Left lobe of liver (tissue), 2 donors: ENCODE results near the gene NCAPG2. TPM values are rescaled to one million over a fixed set of nuclear protein-coding genes. Genes with fewer than 3 reads are reported as not detected.
A peak's percentile ranks its signal among the peaks of the same experiment; 100 is the strongest.
"Not testable (repeated sequence)": the region's sequence is repeated elsewhere in the genome, so short reads cannot be mapped to it uniquely, and the experiment has no call there.

Experiments
- ATAC-seq: fragments of 200-7000 bp; cut with Tn5 transposase; one replicate; pipeline ENCODE4 v1.9.1; 2020; ENCODE audit warnings: mild to moderate bottlenecking, moderate library complexity
- DNase-seq: peaks from one replicate; pipeline ENCODE4 v3.0.0-alpha.2; 2020; ENCODE audit warnings: low spot score
- total RNA-seq: library from RNA; stranded (reverse); gene quantifications from one replicate; pipeline ENCODE4 v1.2.1, GENCODE V29; 2021
- donor health status: DM: no; HTN: no; CAD: no; lungs with moderate emphysema.
- donor health status: DM: no; HTN: yes; CAD: no.

Gene NCAPG2
- total RNA-seq, 1 donor from 2014 or later: 4.0 TPM

- no peak for DNase-seq
- ATAC-seq: no peak
These were observed 2.3 kb upstream of the NCAPG2 start for GRCh38 chr7:158706710-158707590.

DNA sequence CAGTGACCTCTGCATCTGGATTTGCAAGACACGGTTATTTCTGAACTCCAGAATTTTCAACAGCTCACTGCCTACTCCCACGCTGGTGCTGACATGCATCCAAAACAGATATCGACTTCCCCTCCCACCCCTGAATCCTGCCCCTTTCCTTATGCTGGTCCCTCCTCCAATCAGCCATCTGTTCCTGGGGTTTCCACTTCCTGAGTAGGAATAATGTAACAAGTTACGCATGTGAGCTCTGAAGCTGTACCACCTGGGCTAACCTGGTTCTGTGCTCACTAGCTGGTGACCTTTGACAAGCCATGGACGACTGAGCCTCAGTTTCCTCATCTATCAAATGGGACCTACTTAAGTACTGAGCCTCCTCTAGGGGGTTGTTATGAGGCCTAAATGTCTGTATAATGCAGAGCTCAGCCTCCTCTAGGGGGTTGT, 1.7 kb upstream of the NCAPG2 start:
- DNase-seq (no peak), ATAC-seq (no peak)

GRCh38 chr7:158705234-158705850, 738 bp upstream of the NCAPG2 start:
- no peak for ATAC-seq

DNA sequence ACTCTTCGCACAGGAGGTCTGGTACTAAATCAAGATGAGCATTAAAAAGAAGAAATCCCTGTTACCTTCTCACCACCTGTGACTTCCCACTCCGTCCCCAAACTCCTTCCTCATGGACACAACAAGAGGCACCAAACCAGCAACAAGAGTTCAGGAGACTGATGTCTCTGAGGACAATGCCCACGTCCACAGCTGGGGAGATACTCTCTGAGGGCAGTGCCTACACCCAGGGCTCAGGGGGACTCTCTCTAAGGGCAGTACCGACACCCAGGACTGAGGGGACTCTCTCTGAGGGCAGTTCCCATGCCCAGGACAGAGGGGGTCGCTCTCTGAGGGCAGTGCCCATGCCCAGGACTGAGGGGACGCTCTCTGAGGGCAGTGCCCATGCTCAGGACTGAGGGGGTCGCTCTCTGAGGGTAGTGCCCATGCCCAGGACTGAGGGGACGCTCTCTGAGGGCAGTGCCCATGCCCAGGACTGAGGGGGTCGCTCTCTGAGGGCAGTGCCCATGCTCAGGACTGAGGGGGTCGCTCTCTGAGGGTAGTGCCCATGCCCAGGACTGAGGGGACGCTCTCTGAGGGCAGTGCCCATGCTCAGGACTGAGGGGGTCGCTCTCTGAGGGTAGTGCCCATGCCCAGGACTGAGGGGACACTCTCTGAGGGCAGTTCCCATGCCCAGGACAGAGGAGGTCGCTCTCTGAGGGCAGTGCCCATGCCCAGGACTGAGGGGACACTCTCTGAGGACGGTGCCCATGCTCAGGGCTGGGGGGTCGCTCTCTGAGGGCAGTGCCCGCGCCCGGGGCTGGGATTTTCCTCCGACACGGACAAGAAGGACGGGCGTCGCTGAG, 703 bp downstream of the NCAPG2 start:
- ATAC-seq, DNase-seq: not testable (repeated sequence)

More at GRCh38 chr7:158705234-158705850, 738 bp upstream of the NCAPG2 start:
- no peak for DNase-seq

GRCh38 chr7:158702944-158703343, 1.7 kb downstream of the NCAPG2 start:
- no peak for DNase-seq

DNA sequence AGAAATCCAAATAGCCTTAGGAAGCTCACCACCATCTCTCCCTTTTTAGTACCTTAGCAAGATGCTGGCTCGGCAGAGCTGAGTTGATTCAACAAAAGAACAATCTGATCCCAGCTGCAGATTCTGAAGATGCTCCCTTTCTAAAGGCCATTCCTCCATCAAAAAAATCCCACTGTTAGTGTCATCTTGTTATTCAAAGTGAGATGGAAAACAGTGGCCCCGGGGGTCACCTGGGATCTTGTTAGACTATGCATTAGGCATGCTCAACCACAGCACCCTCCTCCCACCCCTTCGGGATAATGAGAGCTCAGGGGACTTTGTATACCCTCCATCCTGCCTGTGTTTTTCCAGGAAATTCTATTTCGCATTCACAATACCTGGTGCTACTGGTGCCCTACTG, 2.4 kb downstream of the NCAPG2 start:
- DNase-seq (no peak), ATAC-seq (no peak)

More at GRCh38 chr7:158702944-158703343, 1.7 kb downstream of the NCAPG2 start:
- no peak for ATAC-seq

- ATAC-seq (no peak), DNase-seq (no peak)
These were observed 4.6 kb downstream of the NCAPG2 start for GRCh38 chr7:158700008-158700407.

DNA sequence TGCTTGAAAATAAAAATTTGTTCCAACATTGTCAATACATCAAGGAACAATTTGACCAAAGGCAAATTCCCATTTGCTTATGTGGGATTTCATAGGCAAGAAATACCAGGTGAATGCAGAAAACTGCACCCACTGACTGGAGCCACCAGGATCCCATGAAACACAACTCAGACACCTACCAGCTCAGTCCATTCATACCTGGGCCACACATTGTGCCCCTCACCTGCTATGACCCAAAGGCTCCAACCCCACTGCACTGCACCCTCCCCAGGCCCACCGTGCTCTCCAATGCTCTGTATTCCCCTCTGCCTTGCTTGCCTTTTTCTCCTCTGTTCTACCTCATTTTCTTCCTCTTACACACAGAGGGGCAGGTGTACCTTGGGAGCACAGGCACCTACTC, 5.3 kb downstream of the NCAPG2 start:
- no peak for ATAC-seq
- DNase-seq: no peak

DNA sequence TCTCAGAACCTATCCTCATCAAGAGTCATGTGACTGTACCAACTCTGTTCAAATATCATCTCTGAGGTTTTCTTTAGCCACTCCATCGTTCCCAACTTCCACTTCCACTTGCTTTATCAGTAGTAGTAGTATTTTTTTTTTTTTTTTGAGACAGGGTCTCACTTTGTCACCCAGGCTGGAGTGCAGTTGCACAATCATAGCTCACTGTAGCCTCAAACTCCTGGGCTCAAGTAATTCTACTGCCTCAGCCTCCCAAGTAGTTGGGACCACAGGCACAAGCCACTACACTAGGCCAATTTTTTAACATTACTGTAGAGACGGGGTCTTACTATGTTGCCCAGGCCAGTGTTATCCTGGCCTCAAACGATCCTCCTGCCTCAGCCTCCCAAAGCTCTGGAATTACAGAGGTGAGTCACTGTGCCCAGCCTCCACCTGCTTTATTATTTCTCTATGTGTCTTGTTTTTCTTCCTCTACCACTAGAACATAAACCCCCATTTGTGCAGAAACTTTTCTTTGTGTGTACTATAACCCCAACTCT, 5.9 kb downstream of the NCAPG2 start:
- no peak for ATAC-seq

GRCh38 chr7:158697597-158697996, 7.0 kb downstream of the NCAPG2 start:
- ATAC-seq, DNase-seq: not testable (repeated sequence)

More for the DNA sequence above, 5.9 kb downstream of the NCAPG2 start:
- no peak for DNase-seq

- ATAC-seq: peak; percentile 99
- DNase-seq: peak; percentile 58
These were observed 8.7 kb downstream of the NCAPG2 start for GRCh38 chr7:158695726-158696452.

GRCh38 chr7:158695056-158695455, 9.5 kb downstream of the NCAPG2 start:
- ATAC-seq (no peak), DNase-seq (no peak)

- DNase-seq: no peak
- ATAC-seq: no peak
These were observed 10.0 kb downstream of the NCAPG2 start for GRCh38 chr7:158694650-158695049.

- no peak for DNase-seq
- no peak for ATAC-seq
These were observed 15.1 kb downstream of the NCAPG2 start for GRCh38 chr7:158689488-158689887.

DNA sequence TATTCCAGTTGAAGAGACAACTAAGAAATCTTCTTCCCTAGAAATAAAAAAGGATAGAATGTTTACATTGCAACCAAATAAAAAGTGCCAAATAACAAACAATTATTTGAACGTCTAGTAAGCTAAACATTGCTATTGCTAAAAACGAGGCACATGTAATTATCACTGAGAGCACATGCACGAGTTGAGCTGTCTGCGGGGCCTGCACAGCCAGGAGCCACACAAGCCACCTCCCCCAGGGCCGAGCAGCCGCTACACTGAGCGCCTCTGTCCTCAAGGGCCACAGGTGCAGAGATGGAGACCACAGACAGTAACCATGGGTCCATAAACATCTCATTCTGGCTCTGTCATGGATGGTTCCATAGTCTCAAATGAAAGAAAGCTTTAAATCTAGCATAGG, 17.2 kb downstream of the NCAPG2 start:
- ATAC-seq: no peak
- no peak for DNase-seq

DNA sequence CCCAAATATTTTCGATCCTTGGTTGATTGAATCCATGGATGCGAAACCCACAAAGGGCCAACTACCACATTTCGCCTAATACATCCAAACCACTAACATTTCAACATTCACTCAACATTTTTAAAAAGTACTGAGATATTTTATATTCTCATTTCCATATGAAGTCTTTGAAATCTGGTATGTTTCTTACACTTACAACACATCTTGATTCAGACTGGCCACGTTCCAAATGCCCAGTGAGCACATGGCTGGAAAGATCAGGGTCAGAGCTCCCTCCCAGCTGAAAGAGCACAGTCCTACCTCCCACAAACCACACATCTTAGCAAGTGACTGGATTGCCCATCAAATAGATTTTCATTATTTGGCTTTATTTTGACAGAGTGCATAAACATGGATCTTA, 18.9 kb downstream of the NCAPG2 start:
- no peak for DNase-seq
- no peak for ATAC-seq

DNA sequence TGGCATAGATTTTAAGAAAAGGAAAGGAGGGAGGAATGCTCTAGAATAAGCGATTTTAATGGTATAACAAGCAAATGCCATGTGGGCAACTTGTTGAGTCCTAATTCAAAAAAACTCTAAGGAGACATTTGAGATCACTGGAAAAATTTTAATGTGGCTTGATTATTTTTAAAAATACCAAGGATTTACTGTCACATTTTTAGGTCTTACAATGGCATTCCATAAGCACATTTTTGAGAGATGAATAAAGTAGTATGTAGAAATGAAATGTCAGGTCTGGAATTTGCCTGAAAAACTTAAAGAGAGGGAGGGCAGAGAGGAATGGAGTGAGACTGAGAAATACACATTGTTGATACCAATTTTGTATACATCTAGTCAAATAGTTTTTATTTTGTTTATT, 20.3 kb downstream of the NCAPG2 start:
- DNase-seq (no peak), ATAC-seq (no peak)

GRCh38 chr7:158683541-158683940, 21.1 kb downstream of the NCAPG2 start:
- no peak for DNase-seq
- no peak for ATAC-seq

- ATAC-seq: no peak
These were observed 22.1 kb downstream of the NCAPG2 start for GRCh38 chr7:158682456-158682855.

DNA sequence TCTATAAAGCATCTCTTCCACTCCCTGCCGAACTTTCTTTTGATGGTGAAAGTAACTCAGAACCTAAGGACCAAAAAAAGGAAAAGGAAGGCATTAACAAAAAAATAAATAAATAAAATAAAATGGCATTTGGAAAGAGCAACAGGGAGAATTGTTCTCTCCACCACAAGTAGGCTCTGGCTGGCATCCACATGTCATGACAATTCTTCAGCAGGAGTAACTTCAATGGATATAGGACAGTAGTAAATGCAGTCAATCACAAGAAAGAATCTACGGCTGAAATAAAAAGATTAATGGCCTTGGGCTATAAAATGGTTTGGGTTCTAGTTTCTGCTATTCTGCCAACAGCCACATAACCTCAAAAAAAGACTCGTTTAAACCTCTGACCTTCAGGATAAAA, 23.9 kb downstream of the NCAPG2 start:
- ATAC-seq: no peak
- no peak for DNase-seq

More at GRCh38 chr7:158682456-158682855, 22.1 kb downstream of the NCAPG2 start:
- no peak for DNase-seq
